HEK293 (cell line): ENCODE measurements around the gene GREM1.

Experiments used
- CTCF ChIA-PET: fragments of 350-600 bp; formaldehyde crosslinking; extraction: SDS; loops from one replicate; lab custom pipeline; 2021; ENCODE audit warnings: antibody characterized with exemption; lab: Yijun Ruan, JAX
- POLR2A ChIA-PET: fragments of 300-600 bp; formaldehyde crosslinking; extraction: SDS; loops from one replicate; lab custom pipeline; 2020; ENCODE audit warnings: antibody characterized with exemption, inconsistent platforms; lab: Yijun Ruan, JAX
- H3K27ac ChIP-seq: fragments of 200-500 bp; sonication (Bioruptor generic); 2 replicates; pipeline ENCODE4 v1.5.1; 2014; ENCODE audit warnings: low read depth, low read length, control low read depth, inconsistent platforms; ENCODE audit errors: extremely low read depth
- H3K36me3 ChIP-seq, 2 experiments: fragments of 200-500 bp in 1 of 2; sonication (Bioruptor generic) in 1 of 2; 1 replicate in 1 of 2; 2 replicates in 1 of 2; pipeline ENCODE4 v1.5.1; 2014 to 2017; ENCODE audit warnings: inconsistent platforms in 2 of 2, low read length in 2 of 2; ENCODE audit not compliant: control insufficient read depth in 2 of 2, insufficient read depth in 1 of 2
- H3K4me1 ChIP-seq: fragments of 200-500 bp; sonication (Bioruptor generic); 2 replicates; pipeline ENCODE4 v1.5.1; 2014; ENCODE audit warnings: mild to moderate bottlenecking, low read length, inconsistent platforms; ENCODE audit not compliant: control insufficient read depth, insufficient read depth
- H3K4me3 ChIP-seq: 2 replicates; pipeline ENCODE4 v1.5.1; 2011; ENCODE audit warnings: low read depth, mild to moderate bottlenecking, control low read depth, low read length, moderate library complexity
- H3K9me3 ChIP-seq: fragments of 200-500 bp; sonication (Bioruptor generic); 2 replicates; pipeline ENCODE4 v1.5.1; 2014; ENCODE audit warnings: low read depth, low read length, inconsistent platforms; ENCODE audit not compliant: control insufficient read depth, insufficient read depth
- BCL11B ChIP-seq: fragments of 450-650 bp; formaldehyde crosslinking; IDR thresholded peaks from 2 replicates; pipeline ENCODE4 v1.5.1; 2016; ENCODE audit warnings: low read depth, missing biosample characterization, missing genetic modification characterization
- KLF10 ChIP-seq: fragments of 450-650 bp; IDR thresholded peaks from 2 replicates; pipeline ENCODE4 v1.5.1; 2018; ENCODE audit warnings: missing biosample characterization, mild to moderate bottlenecking, missing genetic modification characterization
- KLF16 ChIP-seq: fragments of 450-650 bp; formaldehyde crosslinking; IDR thresholded peaks from 2 replicates; pipeline ENCODE4 v1.5.1; 2017; ENCODE audit warnings: missing biosample characterization, missing genetic modification characterization
- SP3 ChIP-seq: fragments of 450-650 bp; formaldehyde crosslinking; IDR thresholded peaks from 2 replicates; pipeline ENCODE4 v1.5.1; 2016; ENCODE audit warnings: missing biosample characterization, missing genetic modification characterization
- YY2 ChIP-seq: fragments of 450-650 bp; formaldehyde crosslinking; IDR thresholded peaks from 2 replicates; pipeline ENCODE4 v1.5.1; 2016; ENCODE audit warnings: missing biosample characterization, missing genetic modification characterization
- ZBTB17 ChIP-seq: fragments of 450-650 bp; formaldehyde crosslinking; IDR thresholded peaks from 2 replicates; pipeline ENCODE4 v1.5.1; 2016; ENCODE audit warnings: missing biosample characterization, missing genetic modification characterization
- ZNF155 ChIP-seq: fragments of 450-650 bp; formaldehyde crosslinking; IDR thresholded peaks from 2 replicates; pipeline ENCODE4 v1.5.1; 2016; ENCODE audit warnings: missing biosample characterization, missing genetic modification characterization
- ZNF175 ChIP-seq: fragments of 450-650 bp; formaldehyde crosslinking; IDR thresholded peaks from 2 replicates; pipeline ENCODE4 v1.5.1; 2016; ENCODE audit warnings: missing biosample characterization, missing genetic modification characterization
- ZNF184 ChIP-seq: fragments of 450-650 bp; IDR thresholded peaks from 2 replicates; pipeline ENCODE4 v1.5.1; 2018; ENCODE audit warnings: missing biosample characterization, mild to moderate bottlenecking, missing genetic modification characterization
- ZNF19 ChIP-seq: fragments of 450-650 bp; formaldehyde crosslinking; IDR thresholded peaks from 2 replicates; pipeline ENCODE4; 2016; ENCODE audit warnings: missing biosample characterization, missing genetic modification characterization, low read depth
- ZNF292 ChIP-seq: fragments of 450-650 bp; formaldehyde crosslinking; IDR thresholded peaks from 2 replicates; pipeline ENCODE4 v1.5.1; 2016; ENCODE audit warnings: low read depth, missing biosample characterization, missing genetic modification characterization, borderline replicate concordance
- ZNF335 ChIP-seq: fragments of 450-650 bp; formaldehyde crosslinking; conservative IDR thresholded peaks from 2 replicates; pipeline ENCODE4 v1.5.1; 2016; ENCODE audit warnings: missing biosample characterization, missing genetic modification characterization
- ZNF350 ChIP-seq: fragments of 450-650 bp; formaldehyde crosslinking; IDR thresholded peaks from 2 replicates; pipeline ENCODE4 v1.5.0; 2017; ENCODE audit warnings: missing biosample characterization, mild to moderate bottlenecking, missing genetic modification characterization
- ZNF513 ChIP-seq: fragments of 450-650 bp; IDR thresholded peaks from 2 replicates; pipeline ENCODE4 v1.5.1; 2018; ENCODE audit warnings: missing biosample characterization, missing genetic modification characterization
- ZNF596 ChIP-seq: fragments of 450-650 bp; IDR thresholded peaks from 2 replicates; pipeline ENCODE4 v1.5.0; 2018; ENCODE audit warnings: missing biosample characterization, mild to moderate bottlenecking, missing genetic modification characterization, moderate library complexity
- ZNF645 ChIP-seq: fragments of 450-650 bp; formaldehyde crosslinking; IDR thresholded peaks from 2 replicates; pipeline ENCODE4; 2016; ENCODE audit warnings: missing biosample characterization, missing genetic modification characterization
- ZNF76 ChIP-seq: fragments of 450-650 bp; formaldehyde crosslinking; IDR thresholded peaks from 2 replicates; pipeline ENCODE4; 2016; ENCODE audit warnings: low read depth, missing biosample characterization, missing genetic modification characterization, borderline replicate concordance
- ZNF768 ChIP-seq: fragments of 450-650 bp; formaldehyde crosslinking; IDR thresholded peaks from 2 replicates; pipeline ENCODE4 v1.5.1; 2018; ENCODE audit warnings: missing biosample characterization, mild to moderate bottlenecking, missing genetic modification characterization
- ZNF791 ChIP-seq: fragments of 450-650 bp; formaldehyde crosslinking; IDR thresholded peaks from 2 replicates; pipeline ENCODE4 v1.5.1; 2016; ENCODE audit warnings: missing biosample characterization, missing genetic modification characterization
- TF ChIP-seq, protein P1 (sequence below): fragments of 450-650 bp; formaldehyde crosslinking; IDR thresholded peaks from 2 replicates; pipeline ENCODE4 v1.5.1; 2016; ENCODE audit warnings: missing biosample characterization, missing genetic modification characterization

The GREM1 gene

DNA sequence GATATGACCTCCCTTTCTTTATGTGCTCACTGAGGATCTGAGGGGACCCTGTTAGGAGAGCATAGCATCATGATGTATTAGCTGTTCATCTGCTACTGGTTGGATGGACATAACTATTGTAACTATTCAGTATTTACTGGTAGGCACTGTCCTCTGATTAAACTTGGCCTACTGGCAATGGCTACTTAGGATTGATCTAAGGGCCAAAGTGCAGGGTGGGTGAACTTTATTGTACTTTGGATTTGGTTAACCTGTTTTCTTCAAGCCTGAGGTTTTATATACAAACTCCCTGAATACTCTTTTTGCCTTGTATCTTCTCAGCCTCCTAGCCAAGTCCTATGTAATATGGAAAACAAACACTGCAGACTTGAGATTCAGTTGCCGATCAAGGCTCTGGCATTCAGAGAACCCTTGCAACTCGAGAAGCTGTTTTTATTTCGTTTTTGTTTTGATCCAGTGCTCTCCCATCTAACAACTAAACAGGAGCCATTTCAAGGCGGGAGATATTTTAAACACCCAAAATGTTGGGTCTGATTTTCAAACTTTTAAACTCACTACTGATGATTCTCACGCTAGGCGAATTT is 14.9 kb downstream of the GREM1 start:
- TF ChIP-seq ZNF768 (tag by site-specific recombination) (no peak), ZNF184 (tag by site-specific recombination) (no peak), ZNF19 (tag by site-specific recombination) (no peak), BCL11B (tag by site-specific recombination) (no peak)
- Histone ChIP-seq H3K27ac (no peak overlapping the region), H3K4me1 (peaks cover 7% of the 10 kb centered on the region; the same call in 1 of the 2 replicates), H3K9me3 (no peaks in the 10 kb centered on the region), H3K36me3 (no peaks in the 10 kb centered on the region), H3K4me3 (no peak overlapping the region)
- CTCF ChIA-PET: no interaction called here
- POLR2A ChIA-PET: no interaction called here

- TF ChIP-seq ZNF645 (tag by site-specific recombination) (no peak), ZNF350 (tag by site-specific recombination) (no peak), ZBTB17 (no peak), ZNF513 (tag by site-specific recombination) (no peak), YY2 (no peak), KLF10 (tag by site-specific recombination) (no peak), ZNF76 (tag by site-specific recombination) (no peak)
- TF ChIP-seq, protein P1, sequence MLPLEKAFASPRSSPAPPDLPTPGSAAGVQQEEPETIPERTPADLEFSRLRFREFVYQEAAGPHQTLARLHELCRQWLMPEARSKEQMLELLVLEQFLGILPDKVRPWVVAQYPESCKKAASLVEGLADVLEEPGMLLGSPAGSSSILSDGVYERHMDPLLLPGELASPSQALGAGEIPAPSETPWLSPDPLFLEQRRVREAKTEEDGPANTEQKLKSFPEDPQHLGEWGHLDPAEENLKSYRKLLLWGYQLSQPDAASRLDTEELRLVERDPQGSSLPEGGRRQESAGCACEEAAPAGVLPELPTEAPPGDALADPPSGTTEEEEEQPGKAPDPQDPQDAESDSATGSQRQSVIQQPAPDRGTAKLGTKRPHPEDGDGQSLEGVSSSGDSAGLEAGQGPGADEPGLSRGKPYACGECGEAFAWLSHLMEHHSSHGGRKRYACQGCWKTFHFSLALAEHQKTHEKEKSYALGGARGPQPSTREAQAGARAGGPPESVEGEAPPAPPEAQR: no peak
- ChIA-PET POLR2A (no interaction called here), CTCF (no interaction called here)
- no peak overlapping the region for H3K4me3 ChIP-seq
- H3K27ac ChIP-seq: no peak overlapping the region
- no peaks in the 10 kb centered on the region for H3K9me3 ChIP-seq
- H3K4me1 ChIP-seq: peaks cover 7% of the 10 kb centered on the region; the same call in 1 of the 2 replicates
- no peaks in the 10 kb centered on the region for H3K36me3 ChIP-seq
Observed at GRCh38 chr15:32733281-32733680, 15.5 kb downstream of the GREM1 start.

- ChIA-PET CTCF (interaction anchor here (0.6 kb wide), 1 partner anchor 74 kb away, joined by 4 read pairs; no protein-coding TSS in a partner anchor), POLR2A (interaction anchor here (0.6 kb wide), 1 partner anchor 83 kb away, joined by 6 read pairs; no protein-coding TSS in a partner anchor)
- no peak overlapping the region for H3K4me3 ChIP-seq
- no peaks in the 10 kb centered on the region for H3K4me1 ChIP-seq
- no peaks in the 10 kb centered on the region for H3K9me3 ChIP-seq
- H3K27ac ChIP-seq: no peak overlapping the region
- TF ChIP-seq KLF16 (tag by site-specific recombination) (no peak), ZNF155 (tag by site-specific recombination) (no peak), ZNF184 (tag by site-specific recombination) (no peak), ZNF335 (tag by site-specific recombination) (no peak), ZNF292 (tag by site-specific recombination) (no peak), ZNF596 (tag by site-specific recombination) (no peak), ZNF791 (no peak), ZNF175 (no peak), SP3 (tag by site-specific recombination) (no peak)
- H3K36me3 ChIP-seq: no peaks in the 10 kb centered on the region
Observed at GRCh38 chr15:32735989-32736700, 18.3 kb downstream of the GREM1 start.
